Measurements from ENCODE around the gene CTNNA2. TPM values are rescaled to one million over a fixed set of nuclear protein-coding genes. Genes with fewer than 3 reads are reported as not detected.

The CTNNA2 gene
- total and polyA plus RNA-seq, 4 donors: 0.01 to 0.37 TPM; not detected in 2

DNA sequence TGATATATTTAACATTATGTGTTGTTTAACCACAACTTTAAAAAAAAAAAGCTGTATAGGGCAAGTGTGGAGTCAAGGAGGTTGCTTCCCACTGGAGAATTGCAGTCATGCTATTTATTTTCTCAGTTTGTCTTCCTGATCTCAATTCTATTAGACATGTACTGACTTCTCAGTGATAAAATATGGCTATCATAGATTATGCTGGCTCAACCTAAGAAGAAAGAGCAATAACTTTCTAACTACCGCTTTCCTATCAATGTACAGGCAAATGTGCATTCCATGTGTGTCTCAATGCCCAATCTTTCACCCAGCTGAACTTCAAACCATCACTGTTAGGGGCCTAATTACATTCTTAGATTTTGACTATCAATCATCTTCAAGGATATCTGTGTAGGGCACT is 201.4 kb downstream of the CTNNA2 start:
- ATAC-seq (ENCODE audit: insufficient read depth, low FRiP score) (no peak), DNase-seq (no peak)
- TF ChIP-seq, protein P1, sequence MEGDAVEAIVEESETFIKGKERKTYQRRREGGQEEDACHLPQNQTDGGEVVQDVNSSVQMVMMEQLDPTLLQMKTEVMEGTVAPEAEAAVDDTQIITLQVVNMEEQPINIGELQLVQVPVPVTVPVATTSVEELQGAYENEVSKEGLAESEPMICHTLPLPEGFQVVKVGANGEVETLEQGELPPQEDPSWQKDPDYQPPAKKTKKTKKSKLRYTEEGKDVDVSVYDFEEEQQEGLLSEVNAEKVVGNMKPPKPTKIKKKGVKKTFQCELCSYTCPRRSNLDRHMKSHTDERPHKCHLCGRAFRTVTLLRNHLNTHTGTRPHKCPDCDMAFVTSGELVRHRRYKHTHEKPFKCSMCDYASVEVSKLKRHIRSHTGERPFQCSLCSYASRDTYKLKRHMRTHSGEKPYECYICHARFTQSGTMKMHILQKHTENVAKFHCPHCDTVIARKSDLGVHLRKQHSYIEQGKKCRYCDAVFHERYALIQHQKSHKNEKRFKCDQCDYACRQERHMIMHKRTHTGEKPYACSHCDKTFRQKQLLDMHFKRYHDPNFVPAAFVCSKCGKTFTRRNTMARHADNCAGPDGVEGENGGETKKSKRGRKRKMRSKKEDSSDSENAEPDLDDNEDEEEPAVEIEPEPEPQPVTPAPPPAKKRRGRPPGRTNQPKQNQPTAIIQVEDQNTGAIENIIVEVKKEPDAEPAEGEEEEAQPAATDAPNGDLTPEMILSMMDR (IDR thresholded peaks at IDR 0.05; ENCODE audit: control extremely low read depth, extremely low read depth): no peak
- Histone ChIP-seq H3K27me3 (ENCODE audit: control insufficient read depth in 3 of 3, insufficient read depth in 3 of 3, low read length in 2 of 3) (no peaks in the 10 kb centered on the region), H3K9me3 (ENCODE audit: control insufficient read depth in 4 of 4, insufficient read depth in 3 of 4, low read length in 3 of 4) (peaks cover 0 to 4% (median under 1%) of the 10 kb centered on the region in 4 donors), H3K4me1 (ENCODE audit: control insufficient read depth in 5 of 5, insufficient read depth in 5 of 5, low read length in 5 of 5) (no peaks in the 10 kb centered on the region), H3K9ac (ENCODE audit: insufficient read depth in 1 of 2, low read length in 2 of 2) (no peak overlapping the region), H3K4me3 (no peak overlapping the region), H3K27ac (ENCODE audit: low read depth in 1 of 2, low read length in 1 of 2) (no peak overlapping the region), H3K36me3 (ENCODE audit: control insufficient read depth in 4 of 4, insufficient read depth in 4 of 4, low read length in 4 of 4) (no peaks in the 10 kb centered on the region)
- 84 to 100% methylated on average over 1 of the region's 1 CpG for WGBS, 2 donors

DNA sequence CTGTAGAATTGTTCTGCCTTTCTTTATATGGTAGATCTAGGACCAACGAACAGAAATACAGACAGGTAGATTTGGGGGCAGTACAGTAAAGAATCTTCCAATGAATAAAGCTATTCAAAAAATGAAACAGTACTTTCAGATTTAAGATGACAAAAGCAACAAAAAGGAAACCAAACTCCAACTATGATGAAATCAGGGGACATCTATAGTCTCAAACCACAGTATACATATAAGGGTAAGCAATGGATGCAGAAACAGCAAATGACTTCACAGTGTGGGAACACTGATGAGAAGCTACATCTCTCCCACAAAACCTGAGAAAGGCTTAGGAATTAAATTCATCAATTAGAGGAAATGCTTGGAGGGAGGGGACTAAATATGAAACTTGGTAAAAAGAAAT is 202.5 kb downstream of the CTNNA2 start:
- H3K27me3 ChIP-seq (ENCODE audit: control insufficient read depth in 3 of 3, insufficient read depth in 3 of 3, low read length in 2 of 3): no peaks in the 10 kb centered on the region
- 84 to 90% methylated on average over 1 of the region's 1 CpG for WGBS, 2 donors
- H3K27ac ChIP-seq (ENCODE audit: low read depth in 1 of 2, low read length in 1 of 2): no peak overlapping the region
- no peak overlapping the region for H3K9ac ChIP-seq (ENCODE audit: insufficient read depth in 1 of 2, low read length in 2 of 2)
- no peak for DNase-seq
- TF ChIP-seq, protein P1 (IDR thresholded peaks at IDR 0.05; ENCODE audit: control extremely low read depth, extremely low read depth): no peak
- H3K4me3 ChIP-seq: no peak overlapping the region
- H3K9me3 ChIP-seq (ENCODE audit: control insufficient read depth in 4 of 4, insufficient read depth in 3 of 4, low read length in 3 of 4): peaks cover 0 to 5% (median under 1%) of the 10 kb centered on the region in 4 donors
- H3K4me1 ChIP-seq (ENCODE audit: control insufficient read depth in 5 of 5, insufficient read depth in 5 of 5, low read length in 5 of 5): no peaks in the 10 kb centered on the region
- no peaks in the 10 kb centered on the region for H3K36me3 ChIP-seq (ENCODE audit: control insufficient read depth in 4 of 4, insufficient read depth in 4 of 4, low read length in 4 of 4)
- ATAC-seq (ENCODE audit: insufficient read depth, low FRiP score): no peak

DNA sequence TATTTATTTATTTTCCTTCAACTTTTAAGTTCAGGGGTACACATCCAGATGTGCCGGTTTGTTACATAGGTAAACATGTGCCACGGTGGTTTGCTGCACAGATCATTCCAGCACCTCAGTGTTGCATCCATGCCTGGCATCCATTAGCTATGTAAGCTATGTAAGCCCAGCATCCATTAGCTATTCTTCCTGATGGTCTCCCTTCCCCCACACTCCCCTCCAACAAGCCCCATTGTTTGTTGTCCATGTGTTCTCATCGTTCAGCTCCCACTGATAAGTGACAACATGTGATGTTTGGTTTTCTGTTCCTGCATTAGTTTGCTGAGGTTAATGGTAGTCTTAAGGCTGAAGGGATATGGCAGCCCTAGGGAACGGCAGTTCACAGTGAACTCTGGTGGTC is 203.4 kb downstream of the CTNNA2 start:
- DNase-seq (no peak), ATAC-seq (ENCODE audit: insufficient read depth, low FRiP score) (no peak)
- Histone ChIP-seq H3K4me3 (no peak overlapping the region), H3K4me1 (ENCODE audit: control insufficient read depth in 5 of 5, insufficient read depth in 5 of 5, low read length in 5 of 5) (no peaks in the 10 kb centered on the region), H3K27me3 (ENCODE audit: control insufficient read depth in 3 of 3, insufficient read depth in 3 of 3, low read length in 2 of 3) (no peaks in the 10 kb centered on the region), H3K9me3 (ENCODE audit: control insufficient read depth in 4 of 4, insufficient read depth in 3 of 4, low read length in 3 of 4) (peaks cover 0 to 5% (median under 1%) of the 10 kb centered on the region in 4 donors), H3K9ac (ENCODE audit: insufficient read depth in 1 of 2, low read length in 2 of 2) (no peak overlapping the region), H3K36me3 (ENCODE audit: control insufficient read depth in 4 of 4, insufficient read depth in 4 of 4, low read length in 4 of 4) (no peaks in the 10 kb centered on the region), H3K27ac (ENCODE audit: low read depth in 1 of 2, low read length in 1 of 2) (no peak overlapping the region)
- TF ChIP-seq, protein P1 (IDR thresholded peaks at IDR 0.05; ENCODE audit: control extremely low read depth, extremely low read depth): no peak
- WGBS, 2 donors: 57 to 73% methylated on average over 4 of the region's 4 CpGs

DNA sequence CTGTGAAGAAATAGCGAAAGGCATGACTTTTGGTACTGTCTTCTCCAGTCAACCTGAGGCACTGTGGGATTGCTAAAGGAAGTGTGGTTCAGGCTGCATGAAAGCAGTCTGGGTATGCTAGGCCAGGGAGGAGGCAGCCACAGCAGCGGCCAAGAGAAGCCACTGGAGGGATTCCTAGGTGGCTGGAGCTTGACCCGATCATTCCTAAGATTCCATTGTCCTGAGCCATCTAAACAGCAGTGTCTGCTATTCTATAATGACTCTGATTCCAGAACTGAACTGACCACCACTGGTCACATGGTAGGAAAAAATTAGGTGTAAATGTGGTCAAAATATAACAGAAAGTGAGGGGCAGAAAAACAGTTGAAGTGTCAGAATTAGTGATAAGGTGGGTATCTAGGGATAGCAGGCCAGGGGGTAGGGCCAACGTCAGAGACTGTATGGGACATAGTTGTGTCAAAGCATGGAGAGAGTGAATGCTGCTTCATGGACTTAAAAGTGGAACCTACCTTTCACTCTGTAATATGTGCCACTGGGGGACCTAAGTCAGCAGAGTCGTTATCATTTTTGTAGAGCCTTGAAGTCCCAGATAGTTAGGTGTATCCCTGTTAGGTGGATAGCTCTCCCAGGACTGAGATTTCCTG is 204.6 kb downstream of the CTNNA2 start:
- H3K27ac ChIP-seq (ENCODE audit: low read depth in 1 of 2, low read length in 1 of 2): no peak overlapping the region
- no peak overlapping the region for H3K4me3 ChIP-seq
- WGBS, 2 donors: 69 to 80% methylated on average over 5 of the region's 5 CpGs
- no peak overlapping the region for H3K9ac ChIP-seq (ENCODE audit: insufficient read depth in 1 of 2, low read length in 2 of 2)
- DNase-seq: no peak
- no peaks in the 10 kb centered on the region for H3K4me1 ChIP-seq (ENCODE audit: control insufficient read depth in 5 of 5, insufficient read depth in 5 of 5, low read length in 5 of 5)
- H3K27me3 ChIP-seq (ENCODE audit: control insufficient read depth in 3 of 3, insufficient read depth in 3 of 3, low read length in 2 of 3): no peaks in the 10 kb centered on the region
- ATAC-seq (ENCODE audit: insufficient read depth, low FRiP score): no peak
- TF ChIP-seq, protein P1 (IDR thresholded peaks at IDR 0.05; ENCODE audit: control extremely low read depth, extremely low read depth): no peak
- no peaks in the 10 kb centered on the region for H3K36me3 ChIP-seq (ENCODE audit: control insufficient read depth in 4 of 4, insufficient read depth in 4 of 4, low read length in 4 of 4)
- peaks cover 0 to 5% (median under 1%) of the 10 kb centered on the region in 4 donors for H3K9me3 ChIP-seq (ENCODE audit: control insufficient read depth in 4 of 4, insufficient read depth in 3 of 4, low read length in 3 of 4)
